HL-60/S4 treated with phorbol 12-myristate 13-acetate at 8.2 ng/mL for 4 days and 3 days (cell line): Measurements from ENCODE around the gene UNC5A.

ENCODE experiments used
- in situ Hi-C: fragments of 300-500 bp; cut with MboI; formaldehyde crosslinking; loops from 2 replicates; pipeline ENCODE4 v1.15.0; 2022; ENCODE audit warnings: low sequenced_read_pairs

UNC5A gene

DNA sequence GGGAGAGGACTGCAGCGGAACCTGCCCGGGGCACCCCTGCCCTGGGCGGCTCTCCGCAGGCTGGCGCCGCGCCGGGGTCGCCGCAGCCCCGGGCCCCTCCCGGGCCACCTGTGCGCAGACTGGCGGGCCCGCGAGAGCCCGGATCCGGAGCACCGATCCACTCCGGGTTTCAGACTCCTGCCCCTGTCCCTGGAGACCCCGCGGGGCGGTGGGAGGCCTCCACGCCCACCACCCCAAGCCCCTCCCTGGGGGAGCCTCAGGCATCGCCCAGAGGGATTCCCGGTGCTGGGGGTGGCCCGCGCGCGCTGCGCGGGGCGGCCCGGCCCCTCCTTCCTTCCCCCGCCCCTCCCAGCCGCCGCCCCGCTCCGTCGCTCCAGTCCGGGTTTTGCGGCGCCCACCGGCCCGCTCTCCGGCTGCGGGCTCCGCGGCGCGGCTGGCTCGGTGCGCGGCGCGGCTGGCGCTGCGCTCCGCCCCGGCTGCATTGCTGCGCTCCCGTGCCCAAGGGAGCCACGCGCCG lies at the start of gene UNC5A:
UNC5A (plus strand) TSS at position 479 of the 517 bp plus-strand sequence. CDS start 192 bp downstream, outside the sequence.
- in situ Hi-C loops = no loop called here

DNA sequence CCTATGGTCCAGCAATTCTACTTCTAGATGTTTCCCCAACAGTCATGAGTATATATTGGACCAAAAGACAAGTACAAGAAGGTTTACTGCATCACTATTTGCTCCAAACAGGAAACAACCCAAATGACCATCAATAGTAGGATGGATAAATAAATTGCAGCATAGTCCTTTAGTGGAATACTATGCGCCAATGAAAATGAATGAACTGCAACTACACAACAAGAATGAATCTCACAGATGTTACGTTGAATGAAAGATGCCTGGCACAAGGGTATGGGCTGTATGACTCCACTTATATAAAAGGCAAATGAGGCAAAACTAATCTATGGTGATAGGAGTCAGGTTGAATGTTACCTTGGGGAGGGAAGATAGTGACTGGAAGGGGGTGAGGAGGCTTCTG lies 48.6 kb upstream of the UNC5A start:
- in situ Hi-C loops = no loop called here

DNA sequence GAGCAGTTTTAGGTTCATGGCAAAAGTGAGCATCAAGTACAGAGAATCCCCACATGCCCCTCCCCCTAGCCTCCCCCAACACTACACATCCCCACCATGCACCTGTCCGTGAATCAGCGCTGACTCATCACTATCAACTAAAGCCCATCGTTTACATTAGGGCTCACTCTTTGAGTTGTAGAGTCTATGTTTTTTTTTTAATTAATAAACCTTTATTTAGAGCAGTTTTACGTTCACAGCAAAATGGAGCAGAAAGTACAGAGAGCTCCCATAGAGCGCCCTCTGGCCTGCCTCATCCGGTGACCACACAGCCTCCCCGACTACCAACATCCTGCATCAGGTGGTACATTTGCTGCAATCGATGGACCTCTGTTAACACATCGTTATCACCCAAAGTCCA lies 47.9 kb upstream of the UNC5A start:
- in situ Hi-C loops = no loop called here

DNA sequence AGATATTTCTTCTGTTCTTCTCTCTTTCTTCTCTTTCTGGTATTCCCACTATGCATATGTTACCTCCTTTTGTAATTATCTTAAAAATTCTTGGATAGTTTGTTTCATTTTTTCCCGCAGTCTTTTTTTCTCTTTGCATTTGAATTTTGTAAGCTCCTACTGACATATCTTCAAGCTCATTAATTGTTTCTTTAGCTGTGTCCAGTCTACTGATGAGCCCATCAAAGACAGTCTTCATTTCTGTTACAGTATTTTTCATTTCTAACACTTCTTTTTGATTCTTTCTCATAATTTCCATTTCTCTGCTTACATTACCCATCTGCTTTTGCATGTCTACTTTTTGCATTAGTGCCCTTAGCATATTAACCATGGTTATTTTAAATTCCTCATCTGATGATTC lies 44.7 kb upstream of the UNC5A start:
- in situ Hi-C loops = no loop called here

DNA sequence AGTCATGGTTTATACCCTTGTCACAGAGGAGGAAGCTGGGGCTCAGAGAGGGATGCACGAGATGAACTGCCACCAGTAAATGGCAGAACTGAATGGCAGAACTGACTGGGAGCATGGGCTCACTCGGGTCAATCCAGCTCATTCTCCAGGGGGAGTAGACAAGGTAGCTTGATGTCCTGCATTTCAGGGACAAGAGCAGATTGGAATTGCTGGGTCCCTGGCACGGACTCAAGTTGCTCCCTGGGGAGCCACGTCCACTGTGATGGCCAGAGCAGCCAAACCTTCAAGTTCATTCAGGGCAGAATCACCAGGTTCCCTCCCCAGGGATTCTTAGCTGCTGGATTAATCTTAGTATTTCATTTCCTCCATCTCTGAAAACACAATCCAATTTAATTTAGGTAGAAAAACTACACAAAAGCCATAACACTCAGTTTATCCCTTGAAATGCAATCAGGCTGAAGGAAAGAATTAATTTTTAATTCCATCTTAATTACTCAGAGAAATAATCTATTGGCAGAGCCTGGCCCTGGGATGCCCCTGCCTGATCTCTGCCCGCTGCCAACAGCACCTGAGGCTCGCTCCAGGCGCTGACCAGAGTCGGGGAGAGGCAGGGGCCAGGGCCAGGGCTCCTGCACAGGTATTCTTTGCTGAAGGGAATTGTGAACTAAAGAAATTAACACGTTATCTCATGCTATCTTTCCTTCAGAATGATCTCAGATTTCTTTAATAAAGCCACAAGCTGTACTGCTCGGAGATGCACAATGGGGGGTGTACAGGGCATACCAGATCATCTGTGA lies 42.0 kb upstream of the UNC5A start:
- in situ Hi-C loops = no loop called here

DNA sequence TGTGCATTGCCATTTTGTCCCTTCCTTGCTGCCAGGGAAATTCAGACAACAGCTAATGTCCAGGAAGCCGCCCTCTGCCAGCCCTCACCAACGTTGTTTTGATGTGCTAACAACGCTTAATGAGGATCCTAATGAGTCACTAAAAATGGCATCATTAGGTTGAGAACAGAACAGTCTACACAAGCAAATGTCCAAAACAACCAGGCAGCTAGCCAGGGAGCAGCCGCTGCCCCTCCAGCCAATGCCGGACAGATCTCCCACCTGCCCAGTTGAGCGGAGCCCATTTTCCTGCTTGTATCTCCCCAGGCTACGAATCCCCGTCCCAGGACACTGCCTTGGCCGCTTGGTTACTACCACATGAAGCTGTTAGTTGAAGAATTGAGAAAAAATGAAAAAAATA lies 40.4 kb upstream of the UNC5A start:
- in situ Hi-C loops = no loop called here

DNA sequence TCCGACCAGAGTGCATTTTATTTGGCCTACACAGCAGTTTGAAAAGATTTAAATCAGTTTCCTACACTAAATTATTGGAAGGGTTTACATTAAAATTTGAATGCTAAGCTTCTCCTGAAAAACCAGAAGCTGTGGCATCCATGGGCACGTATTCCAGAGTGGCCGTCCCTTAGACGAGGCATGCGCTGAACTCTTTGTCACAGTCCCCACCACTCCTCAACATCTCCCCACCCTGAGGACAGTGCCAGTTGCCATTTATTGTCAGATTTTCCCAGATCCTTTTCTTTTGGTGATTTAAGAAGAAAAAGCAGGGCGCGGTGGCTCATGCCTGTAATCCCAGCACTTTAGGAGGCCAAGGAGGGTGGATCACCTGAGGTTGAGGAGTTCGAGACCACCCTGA lies 39.9 kb upstream of the UNC5A start:
- in situ Hi-C loops = no loop called here

DNA sequence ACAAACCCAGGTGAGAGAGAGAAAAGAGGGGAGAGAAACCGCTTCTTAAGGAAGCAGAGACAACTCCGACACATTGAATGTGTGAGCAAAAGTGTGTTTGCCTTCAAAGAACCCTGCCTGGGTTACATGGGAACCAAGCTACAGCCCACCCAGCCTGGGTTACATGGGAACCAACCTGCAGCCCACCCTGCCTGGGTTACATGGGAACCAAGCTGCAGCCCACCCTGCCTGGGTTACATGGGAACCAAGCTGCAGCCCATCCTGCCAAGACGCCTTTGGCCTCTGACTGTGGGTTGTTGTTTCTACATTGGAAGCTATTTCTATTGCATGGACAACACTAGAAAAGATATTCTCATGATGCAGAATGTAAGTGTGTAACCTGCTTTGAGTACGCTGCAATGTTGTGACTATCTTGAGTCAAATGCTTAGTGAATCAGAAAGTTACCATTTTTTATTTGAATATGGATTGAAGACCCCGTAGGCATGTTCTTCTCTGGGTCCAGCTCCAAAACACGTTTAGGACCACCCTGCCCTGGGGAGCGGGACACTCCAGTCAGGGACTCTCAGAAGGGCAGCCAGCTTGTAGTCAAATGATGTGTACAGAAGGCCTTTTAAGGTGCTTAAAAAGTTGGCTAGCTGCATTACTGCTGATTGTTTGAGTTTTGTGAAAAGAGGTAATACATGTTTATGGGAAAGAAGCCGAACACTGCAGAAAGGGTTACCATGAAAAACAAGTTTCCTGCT lies 39.1 kb upstream of the UNC5A start:
- in situ Hi-C loops = no loop called here

DNA sequence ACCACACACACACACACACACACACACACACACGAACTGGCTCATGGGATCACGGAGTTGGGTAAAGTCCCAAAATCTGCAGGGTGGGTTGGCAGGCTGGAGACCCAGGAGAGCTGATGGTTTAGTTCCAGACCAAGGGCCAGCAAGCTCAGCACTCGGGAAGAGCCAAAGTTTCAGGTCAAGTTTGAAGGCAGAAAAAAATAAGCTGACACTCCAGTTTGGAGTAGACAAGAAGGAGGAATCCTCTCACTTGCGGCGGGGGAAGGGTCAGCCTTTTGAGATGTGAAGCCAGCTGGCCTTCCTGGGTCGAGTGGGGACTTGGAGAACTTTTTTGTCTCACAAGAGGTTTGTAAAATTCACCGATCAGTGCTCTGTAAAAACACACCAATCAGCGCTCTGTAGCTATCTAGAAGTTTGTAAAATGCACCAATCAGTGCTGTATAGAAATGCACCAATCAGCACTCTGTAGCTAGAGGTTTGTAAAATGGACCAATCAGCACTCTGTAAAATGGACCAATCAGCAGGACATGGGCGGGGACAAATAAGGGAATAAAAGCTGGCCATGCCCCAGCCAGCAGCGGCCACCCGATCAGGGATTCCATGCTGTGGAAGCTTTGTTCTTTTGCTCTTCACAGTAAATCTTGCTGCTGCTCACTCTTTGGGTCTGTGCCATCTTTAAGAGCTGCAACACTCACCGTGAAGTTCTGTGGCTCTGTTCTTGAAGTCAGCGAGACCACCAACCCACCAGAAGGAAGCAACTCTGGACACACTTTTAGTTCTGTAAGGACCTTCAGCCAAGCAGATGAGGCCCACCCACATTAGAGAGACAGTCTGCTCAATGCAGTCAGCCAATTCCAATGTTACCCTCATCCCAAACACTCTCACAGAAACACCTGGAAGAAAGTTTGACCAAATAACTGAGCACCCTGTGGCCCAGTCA lies 37.8 kb upstream of the UNC5A start:
- in situ Hi-C loops = no loop called here

DNA sequence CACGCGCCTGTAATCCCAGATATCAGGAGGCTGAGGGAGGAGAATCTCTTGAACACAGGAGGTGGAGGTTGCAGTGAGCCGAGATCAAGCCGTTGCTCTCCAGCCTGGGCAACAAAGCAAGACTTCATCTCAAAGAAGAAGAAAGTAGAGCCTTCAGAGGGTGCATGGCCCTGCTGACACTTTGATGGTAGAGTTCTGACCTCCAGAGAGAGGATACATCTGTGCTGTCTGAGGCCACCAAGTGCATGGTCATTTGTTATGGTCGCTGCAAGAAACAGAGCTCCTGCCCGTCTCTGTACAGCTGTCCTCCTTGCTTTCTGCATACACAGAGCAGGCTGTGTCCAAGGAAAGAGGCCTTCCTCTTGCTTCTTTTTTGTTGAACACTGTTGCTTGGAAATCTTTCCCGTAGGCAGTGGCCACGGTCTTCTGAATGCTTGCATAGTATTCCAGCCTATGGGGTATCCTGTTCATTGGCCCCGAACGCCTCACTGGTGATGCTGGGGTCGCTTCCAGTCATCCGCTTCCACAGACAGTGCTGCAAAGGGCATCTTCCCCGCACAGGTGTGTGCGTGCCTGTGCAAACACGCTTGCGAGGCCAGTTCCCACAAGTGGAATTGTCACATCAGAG lies 36.8 kb upstream of the UNC5A start:
- in situ Hi-C loops = no loop called here

DNA sequence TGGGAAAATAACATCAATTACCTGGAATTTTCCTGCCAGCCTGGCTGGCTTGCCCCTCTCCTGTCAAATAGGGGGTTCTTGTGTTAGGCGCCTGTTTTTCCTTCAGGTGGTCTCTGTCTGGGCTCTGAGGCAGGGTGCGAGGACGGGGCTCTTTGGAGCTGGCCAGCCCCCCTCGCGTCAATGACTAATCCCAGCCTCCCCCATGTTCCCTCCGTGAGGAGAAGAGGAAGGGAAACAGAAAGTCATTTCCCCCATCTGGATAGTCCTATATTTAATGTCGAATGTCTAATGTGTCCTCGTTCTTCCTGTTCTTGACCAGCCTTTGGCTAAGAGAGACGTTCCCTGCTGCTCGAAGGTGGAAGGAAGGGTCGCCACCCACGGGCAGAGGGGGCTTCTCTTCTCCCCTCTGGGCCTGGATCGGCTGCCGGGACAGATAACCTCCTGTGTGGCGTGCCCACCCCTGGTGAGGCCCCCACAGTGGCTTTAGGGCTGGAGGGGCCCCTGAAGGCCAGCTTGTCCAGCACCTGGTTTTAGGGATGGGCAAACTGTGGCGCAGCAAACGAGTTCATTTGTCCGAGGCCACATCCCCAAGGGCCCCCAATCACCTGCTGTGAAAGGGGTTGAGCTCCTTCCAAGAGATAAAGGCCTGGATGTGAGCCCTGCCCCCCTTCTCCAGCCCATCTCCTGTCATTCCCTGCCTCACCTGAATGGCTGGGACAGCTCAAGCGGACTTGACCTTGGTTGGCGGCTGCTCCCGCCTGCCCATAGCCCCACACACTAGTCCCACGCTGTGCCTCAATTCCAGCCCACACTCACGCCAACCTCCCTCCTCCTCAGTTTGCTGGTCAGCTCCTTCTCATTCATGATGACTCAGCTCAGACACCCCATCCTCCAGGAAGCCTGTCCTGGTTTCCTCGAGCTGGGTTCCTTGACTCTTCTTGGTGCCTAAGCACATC lies 35.9 kb upstream of the UNC5A start:
- in situ Hi-C loops = no loop called here

DNA sequence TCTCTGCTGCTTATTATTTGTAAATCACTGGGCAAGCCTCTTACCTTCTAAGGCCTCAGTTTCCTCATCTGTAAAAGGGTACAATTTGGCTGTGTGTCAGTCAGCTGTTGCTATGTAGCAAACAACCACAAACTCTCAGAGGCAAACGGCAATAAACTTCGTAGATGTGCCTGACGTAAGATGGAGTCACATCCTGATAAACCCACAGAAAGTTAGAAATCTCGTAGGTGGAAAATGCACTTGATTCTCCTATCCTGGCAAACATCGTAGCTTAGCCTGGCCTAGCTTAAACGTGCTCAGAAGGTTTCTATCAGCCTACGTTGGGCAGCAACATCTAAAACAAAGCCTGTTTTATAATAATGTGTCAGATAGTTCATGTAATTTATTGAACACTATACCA lies 35.0 kb upstream of the UNC5A start:
- in situ Hi-C loops = no loop called here

DNA sequence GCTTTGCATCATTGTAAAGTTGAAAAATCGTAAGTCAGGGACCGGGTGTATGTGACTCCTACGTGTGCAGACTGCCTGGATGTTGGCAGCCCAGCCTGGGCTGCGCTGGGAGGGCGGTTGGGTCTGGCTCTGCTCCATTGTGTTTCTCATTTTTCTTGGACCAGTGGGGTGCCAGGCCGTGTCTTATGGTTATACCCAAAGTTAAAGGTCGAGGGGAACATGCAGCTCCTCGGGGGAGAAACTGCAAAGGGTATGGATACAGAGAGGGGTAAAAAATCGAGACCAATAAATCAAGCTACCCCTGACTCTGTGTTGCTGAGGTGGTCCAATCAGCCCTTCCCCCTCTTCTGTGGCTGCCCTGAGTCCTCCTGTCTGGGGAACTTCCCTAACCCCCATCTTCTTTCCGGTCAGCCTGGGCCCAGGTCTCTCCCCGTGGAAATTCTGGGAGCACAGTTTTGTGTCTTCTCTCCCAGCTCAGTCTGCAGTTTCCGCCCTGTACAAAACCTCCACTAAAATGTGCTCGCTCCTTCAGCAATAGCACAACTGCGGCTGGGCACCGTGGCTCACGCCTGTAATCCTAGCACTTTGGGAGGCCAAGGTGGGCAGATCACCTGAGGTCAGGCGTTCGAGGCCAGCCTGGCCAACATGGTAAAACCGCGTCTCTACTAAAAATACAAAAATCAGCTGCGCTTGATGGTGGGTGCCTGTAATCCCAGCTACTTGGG lies 34.1 kb upstream of the UNC5A start:
- in situ Hi-C loops = no loop called here

DNA sequence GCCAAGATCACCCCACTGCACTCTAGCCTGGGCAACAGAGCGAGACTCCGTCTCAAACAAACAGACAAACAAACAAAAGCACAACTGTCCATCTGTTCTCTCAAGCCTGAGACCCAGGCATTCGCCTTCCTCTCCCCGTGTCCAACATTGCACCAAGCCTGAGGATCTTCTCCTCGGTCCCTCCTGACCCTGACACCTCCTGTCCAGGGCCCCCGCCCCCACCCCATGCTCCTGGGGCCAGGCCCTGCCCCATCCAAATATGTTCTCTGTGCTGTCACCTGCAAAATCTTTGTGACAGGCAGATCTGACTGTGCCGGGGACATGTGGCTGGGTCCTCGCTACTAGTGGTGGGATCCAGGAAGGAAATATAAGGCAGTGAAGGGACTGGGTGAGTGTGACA lies 33.4 kb upstream of the UNC5A start:
- in situ Hi-C loops = no loop called here

DNA sequence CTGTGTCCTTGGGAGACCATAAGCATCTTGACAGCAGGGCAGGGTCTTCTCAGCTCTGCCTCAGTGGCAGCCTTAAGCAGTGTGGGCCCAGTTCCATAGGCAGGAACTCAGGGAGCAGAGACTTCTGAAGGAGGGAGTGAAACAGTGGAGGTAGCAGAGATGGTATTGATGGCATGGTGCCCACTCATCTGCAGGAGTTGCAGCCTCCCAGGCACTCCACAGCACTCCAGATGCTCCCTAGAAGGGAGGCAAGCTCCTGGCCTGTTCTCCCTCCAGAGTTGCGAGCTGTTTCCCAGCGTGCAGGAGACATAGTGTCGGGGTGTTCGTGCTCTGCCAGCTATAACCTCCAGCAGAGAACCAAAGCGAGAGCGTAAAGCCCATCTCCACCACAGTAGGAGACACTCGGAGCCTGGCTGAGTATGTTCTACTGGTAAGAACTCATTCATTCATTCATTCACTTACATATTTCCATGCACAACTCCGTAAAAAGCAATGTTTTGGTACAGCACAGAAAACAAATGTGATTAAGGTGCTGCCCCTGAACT lies 31.4 kb upstream of the UNC5A start:
- in situ Hi-C loops = no loop called here

DNA sequence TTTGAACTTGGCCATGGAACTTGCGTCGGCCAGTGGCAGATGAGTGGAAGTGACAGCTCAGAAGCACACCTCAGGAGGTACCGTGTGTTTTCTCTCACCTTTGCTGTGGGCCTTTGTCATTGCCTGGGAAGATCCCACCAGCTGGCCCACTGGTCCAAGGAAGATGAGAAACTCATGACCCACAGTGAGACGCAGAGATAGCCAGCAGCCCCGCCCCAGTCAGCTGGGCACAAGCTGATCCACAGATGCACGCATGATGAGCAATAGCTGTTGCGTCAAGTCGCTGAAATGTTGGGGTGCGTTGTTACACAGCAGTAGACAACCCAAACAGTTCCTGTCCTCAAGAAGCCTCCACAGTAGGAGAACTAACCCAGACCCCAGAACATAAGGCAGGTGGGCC lies 30.8 kb upstream of the UNC5A start:
- in situ Hi-C loops = no loop called here

DNA sequence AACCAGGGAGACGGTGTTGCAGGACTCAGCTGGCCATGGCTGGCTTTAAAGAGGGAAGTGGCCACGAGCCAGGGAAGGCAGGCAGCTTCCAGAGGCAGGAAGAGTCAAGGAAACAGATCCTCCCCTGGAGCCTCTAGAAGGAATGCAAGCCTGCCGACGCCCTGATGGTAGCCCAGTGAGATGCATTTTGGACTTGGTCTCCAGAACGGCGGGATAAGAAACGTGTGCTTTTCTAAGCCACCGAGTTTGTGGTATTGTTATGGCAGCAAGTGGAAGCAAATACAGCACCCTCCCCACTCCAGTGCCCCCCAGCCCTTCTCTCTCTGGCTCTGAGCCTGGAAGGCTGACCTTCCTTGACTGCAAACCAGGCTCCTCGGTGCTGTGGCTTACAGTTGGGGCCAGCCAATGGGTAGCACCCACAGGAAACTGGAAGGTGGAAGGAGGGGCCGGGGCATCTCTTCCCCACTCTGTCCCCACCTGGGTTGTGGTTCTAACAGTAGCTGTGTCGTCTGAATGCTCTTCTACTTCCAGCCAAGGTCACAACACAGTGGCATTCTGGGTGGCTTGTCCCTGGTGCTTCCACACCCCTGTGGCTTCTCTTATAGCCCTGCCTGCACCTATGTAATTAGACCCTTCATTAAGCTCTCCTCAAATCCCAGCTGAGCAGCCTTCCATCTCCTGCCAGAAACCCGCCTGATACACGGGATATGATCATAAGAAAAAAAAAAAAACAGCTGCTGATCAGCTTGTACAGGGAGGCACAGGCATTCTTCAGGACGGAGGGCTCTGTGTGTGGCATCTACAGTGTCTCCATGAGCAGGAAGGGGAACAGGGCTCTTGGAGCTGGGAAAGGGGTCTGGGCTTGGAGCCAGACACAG lies 29.9 kb upstream of the UNC5A start:
- in situ Hi-C loops = no loop called here

DNA sequence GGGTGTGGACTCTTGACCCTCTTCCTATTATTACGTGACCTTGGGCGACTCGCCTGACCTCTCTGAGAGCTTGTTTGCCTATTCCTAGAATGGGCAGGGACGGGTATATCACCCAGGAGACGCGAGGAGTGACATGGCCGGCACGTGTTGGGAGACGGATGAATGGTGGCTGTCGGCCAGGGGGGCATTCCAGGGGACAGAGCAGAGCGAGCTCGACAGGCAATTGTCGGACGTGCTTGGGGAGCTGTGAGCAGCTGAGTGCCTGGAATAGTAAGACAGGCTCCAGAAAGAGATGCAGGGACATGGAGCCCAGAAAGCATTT lies 29.3 kb upstream of the UNC5A start:
- in situ Hi-C loops = no loop called here
